Endothelial cell (in vitro differentiated cells): ENCODE results near the gene ENHO. TPM values are rescaled to one million over a fixed set of nuclear protein-coding genes. Genes with fewer than 3 reads are reported as not detected.

ENCODE experiments used
- DNase-seq: peaks from one replicate; pipeline ENCODE4 v3.0.0; 2021; ENCODE audit warnings: low spot score
- H3K27ac Mint-ChIP-seq: one replicate; pipeline ENCODE4 v1.8.0; 2021; ENCODE audit warnings: mixed read lengths, inconsistent platforms; ENCODE audit not compliant: unreplicated experiment
- H3K27me3 Mint-ChIP-seq: one replicate; pipeline ENCODE4 v1.8.0; 2021; ENCODE audit warnings: mild to moderate bottlenecking, moderate library complexity, mixed read lengths, inconsistent platforms; ENCODE audit not compliant: unreplicated experiment
- H3K36me3 Mint-ChIP-seq: one replicate; pipeline ENCODE4 v1.8.0; 2021; ENCODE audit warnings: mild to moderate bottlenecking, low read depth, mixed read lengths, inconsistent platforms; ENCODE audit not compliant: unreplicated experiment
- H3K4me1 Mint-ChIP-seq: one replicate; pipeline ENCODE4 v1.8.0; 2021; ENCODE audit warnings: mild to moderate bottlenecking, mixed read lengths, inconsistent platforms; ENCODE audit not compliant: unreplicated experiment
- H3K4me3 Mint-ChIP-seq: one replicate; pipeline ENCODE4 v1.8.0; 2021; ENCODE audit warnings: mild to moderate bottlenecking, mixed read lengths, inconsistent platforms; ENCODE audit not compliant: unreplicated experiment
- H3K9me3 Mint-ChIP-seq: one replicate; pipeline ENCODE4 v1.8.0; 2021; ENCODE audit warnings: mixed read lengths, inconsistent platforms; ENCODE audit not compliant: unreplicated experiment
- total RNA-seq: library from RNA; stranded (reverse); fragmentation: NEBNext Ultra II Directional; extraction: Animal tissue kit (Norgen Biotek cat#: 25700); gene quantifications from one replicate; pipeline ENCODE4 v1.2.1, GENCODE V29; 2021; ENCODE audit not compliant: unreplicated experiment
- TF ChIP-seq, protein P1 (sequence below): fragments of 200-600 bp; sonication (generic); IDR thresholded peaks from one replicate; pipeline ENCODE4 v1.5.0; 2021; ENCODE audit warnings: antibody characterized with exemption; ENCODE audit not compliant: unreplicated experiment

ENHO gene
- total RNA-seq, 1 donor from 2014 or later, result 4.1 TPM

DNA sequence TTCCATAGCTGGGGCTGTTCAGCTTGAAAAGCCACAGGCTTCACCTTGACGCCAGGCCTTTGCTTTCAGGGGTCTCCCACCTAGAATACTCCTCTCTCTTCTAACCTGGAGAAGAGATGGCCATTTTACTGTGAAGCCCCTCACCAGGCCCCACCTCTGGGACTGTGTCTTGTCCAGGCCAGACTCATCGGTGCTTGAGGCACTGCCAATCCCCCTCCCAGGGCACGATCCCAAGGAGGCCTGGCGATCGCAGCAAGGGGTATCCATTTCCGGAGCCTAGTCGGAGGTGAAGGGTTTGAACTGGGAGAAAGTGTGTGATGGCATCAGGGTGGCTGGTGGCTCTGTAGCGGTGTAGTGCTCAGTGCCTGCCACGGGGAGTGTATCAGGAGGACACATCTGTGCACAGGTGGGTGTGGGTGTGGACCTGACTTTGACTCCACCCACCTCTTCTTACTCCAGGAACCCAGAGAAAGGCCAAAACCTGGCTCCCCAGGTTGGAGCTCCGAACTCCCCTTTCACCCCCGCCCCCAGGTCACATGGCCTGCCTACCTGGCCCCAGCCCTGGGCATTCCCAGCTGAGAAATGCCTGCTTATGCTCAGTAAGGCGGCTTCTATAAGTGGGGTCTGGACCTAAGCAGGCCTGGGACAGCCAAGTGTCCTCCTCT lies 27.4 kb upstream of the ENHO start:
- H3K4me1 Mint-ChIP-seq, result no peaks in the 10 kb centered on the region
- no peaks in the 10 kb centered on the region for H3K36me3 Mint-ChIP-seq
- no peaks in the 10 kb centered on the region for H3K9me3 Mint-ChIP-seq
- no peak overlapping the region for H3K4me3 Mint-ChIP-seq
- DNase-seq, result no peak
- TF ChIP-seq, protein P1, sequence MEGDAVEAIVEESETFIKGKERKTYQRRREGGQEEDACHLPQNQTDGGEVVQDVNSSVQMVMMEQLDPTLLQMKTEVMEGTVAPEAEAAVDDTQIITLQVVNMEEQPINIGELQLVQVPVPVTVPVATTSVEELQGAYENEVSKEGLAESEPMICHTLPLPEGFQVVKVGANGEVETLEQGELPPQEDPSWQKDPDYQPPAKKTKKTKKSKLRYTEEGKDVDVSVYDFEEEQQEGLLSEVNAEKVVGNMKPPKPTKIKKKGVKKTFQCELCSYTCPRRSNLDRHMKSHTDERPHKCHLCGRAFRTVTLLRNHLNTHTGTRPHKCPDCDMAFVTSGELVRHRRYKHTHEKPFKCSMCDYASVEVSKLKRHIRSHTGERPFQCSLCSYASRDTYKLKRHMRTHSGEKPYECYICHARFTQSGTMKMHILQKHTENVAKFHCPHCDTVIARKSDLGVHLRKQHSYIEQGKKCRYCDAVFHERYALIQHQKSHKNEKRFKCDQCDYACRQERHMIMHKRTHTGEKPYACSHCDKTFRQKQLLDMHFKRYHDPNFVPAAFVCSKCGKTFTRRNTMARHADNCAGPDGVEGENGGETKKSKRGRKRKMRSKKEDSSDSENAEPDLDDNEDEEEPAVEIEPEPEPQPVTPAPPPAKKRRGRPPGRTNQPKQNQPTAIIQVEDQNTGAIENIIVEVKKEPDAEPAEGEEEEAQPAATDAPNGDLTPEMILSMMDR, result no peak
- H3K27me3 Mint-ChIP-seq, result peaks cover 15% of the 10 kb centered on the region
- no peak overlapping the region for H3K27ac Mint-ChIP-seq

DNA sequence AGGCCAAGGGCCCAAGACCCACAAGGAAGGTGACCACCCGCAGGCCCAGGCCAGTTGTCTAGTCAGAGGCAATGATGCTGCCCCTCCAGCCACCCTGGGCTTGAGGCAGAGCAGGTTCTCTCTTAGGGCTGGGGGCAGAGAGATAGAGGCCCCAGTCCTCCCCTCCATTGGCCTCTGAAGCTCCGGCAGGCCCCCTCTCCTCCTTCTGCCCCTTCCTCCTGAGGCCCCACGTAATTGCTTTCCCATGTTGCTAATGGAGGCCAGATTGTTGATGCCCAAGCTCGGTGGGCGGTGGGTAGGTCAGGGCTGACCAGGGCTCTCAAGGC lies 26.6 kb upstream of the ENHO start:
- Mint-ChIP-seq H3K27ac (no peak overlapping the region), H3K9me3 (no peaks in the 10 kb centered on the region), H3K36me3 (no peaks in the 10 kb centered on the region), H3K27me3 (peaks cover 17% of the 10 kb centered on the region), H3K4me3 (no peak overlapping the region), H3K4me1 (no peaks in the 10 kb centered on the region)
- DNase-seq, result no peak
- TF ChIP-seq, protein P1, result no peak

- H3K36me3 Mint-ChIP-seq, result no peaks in the 10 kb centered on the region
- H3K27me3 Mint-ChIP-seq, result peaks cover 14% of the 10 kb centered on the region
- H3K9me3 Mint-ChIP-seq, result no peaks in the 10 kb centered on the region
- TF ChIP-seq, protein P1, result peak; percentile 53
- H3K4me3 Mint-ChIP-seq, result no peak overlapping the region
- no peak overlapping the region for H3K27ac Mint-ChIP-seq
- H3K4me1 Mint-ChIP-seq, result no peaks in the 10 kb centered on the region
- peak; percentile 88 for DNase-seq
These were observed 25.3 kb upstream of the ENHO start for GRCh38 chr9:34547960-34548611.

DNA sequence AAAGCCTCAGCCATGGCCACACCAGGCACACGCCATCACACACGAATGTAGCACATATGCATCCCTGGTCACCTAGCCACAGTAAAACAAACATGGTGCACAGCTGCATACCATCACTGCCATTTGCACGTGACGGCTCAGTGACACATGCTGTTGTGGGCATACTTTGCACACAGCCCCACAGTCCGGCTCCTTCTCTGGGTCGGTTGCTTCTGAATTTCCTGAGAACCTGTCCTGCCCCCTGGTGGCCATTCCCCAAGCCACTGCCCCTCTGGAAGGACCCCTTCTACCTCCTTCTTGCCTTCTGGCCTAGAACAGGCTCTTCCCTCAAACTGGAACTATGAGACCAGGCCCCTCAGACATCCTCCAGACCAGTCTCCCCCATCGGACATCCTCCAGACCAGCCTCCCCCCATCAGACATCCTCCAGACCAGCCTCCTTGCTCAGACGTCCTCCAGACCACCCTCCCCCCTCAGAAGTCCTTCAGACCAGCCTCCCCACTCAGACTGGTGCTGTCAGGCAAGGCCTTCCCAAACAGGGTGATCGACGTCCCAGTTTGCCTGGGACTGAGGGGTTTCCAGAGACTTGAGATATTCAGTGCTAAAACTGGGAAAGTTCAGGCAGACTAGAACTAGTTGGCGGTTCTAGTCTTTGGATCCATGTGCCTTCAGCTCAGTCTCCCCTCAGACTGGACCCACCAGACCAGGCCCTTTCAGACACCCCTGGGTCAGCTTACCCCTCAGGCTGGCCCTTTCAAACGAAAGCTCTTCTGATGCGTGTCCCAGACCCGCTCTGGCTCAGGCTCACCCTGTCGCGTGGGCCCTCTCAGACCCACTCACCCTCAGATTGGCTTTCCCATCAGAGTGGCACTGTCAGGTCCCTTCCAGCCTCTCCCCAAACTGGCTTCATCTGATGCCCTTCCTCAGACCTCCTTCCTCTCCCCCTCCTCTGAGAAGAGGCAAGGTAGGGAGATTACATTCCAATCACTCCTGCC lies 24.3 kb upstream of the ENHO start:
- Mint-ChIP-seq H3K36me3 (no peaks in the 10 kb centered on the region), H3K27me3 (peaks cover 14% of the 10 kb centered on the region), H3K4me3 (no peak overlapping the region), H3K4me1 (no peaks in the 10 kb centered on the region), H3K9me3 (no peaks in the 10 kb centered on the region), H3K27ac (peak overlapping the region; percentile 30)
- TF ChIP-seq, protein P1, result peak; percentile 76
- peak; percentile 85 for DNase-seq
